NCI-H1417 treated with DMSO at 0.1 percent for 48 hours (cell line): ENCODE measurements around the gene PNPLA7.
"Not testable (repeated sequence)": the region's sequence is repeated elsewhere in the genome, so short reads cannot be mapped to it uniquely, and the experiment has no call there.

Source experiments
- DNase-seq: peaks from one replicate; lab custom pipeline; 2025; lab: John Stamatoyannopoulos, UW

PNPLA7 gene

DNA sequence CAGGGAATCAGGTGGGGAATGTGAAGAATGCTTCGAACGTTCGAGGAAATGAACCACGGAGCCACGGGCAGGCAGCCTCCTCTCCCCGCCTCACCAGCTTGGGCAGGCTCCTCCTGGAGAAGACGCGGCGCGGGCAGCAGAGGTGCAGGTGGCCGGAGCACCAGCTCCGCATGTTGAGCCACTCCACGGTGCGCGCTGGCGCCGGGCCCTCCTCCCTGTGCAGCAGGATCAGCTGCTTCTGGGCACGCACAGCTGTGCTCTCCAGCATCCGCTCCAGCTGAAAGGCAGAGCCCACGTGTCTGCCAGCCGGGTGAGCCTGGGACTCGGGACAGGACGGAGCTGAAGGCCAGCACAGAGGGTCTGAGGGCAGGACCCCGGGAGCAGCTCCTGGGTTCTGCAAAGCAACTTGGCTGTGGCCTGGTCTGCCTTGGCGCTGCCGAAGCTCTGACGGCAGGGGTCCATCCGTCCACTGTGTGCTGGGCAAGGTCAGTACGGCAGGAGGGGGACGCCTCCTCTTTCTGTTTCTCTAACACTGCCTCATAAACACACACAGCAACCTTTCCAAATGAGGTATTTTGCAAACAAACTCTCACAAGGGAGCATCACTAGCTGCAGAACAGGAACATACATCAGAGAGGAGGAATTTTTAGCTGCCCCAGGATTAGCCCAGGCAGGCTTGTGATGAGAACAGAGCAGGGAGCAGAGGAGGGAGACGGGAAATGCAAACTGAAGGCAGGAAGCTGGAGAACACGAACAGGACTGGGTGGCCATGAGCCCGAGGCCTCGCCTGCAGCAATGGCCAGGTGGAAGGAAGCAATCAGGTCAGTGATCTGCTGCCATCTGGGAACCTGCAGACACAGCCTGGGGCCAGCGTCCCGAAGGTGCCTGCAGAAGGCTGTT, 71.0 kb downstream of the PNPLA7 start:
- no peak for DNase-seq

DNA sequence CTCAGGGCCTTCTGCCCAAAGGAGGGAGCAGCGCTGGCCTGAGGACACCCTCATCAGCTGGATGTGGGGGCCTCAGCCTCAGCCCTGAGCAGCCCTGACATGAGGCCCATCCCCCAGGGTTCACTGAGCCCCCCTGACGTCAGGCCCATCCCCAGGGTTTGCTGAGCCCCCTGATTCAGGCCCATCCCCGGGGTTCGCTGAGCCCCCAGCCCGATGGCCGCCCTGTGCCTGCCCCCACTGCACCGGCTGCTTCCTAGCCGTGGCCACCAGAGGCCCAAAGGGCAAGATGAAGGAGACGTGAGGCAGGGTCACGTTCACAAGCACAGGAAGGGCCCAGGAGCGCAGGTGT, 71.6 kb downstream of the PNPLA7 start:
- DNase-seq = no peak

DNA sequence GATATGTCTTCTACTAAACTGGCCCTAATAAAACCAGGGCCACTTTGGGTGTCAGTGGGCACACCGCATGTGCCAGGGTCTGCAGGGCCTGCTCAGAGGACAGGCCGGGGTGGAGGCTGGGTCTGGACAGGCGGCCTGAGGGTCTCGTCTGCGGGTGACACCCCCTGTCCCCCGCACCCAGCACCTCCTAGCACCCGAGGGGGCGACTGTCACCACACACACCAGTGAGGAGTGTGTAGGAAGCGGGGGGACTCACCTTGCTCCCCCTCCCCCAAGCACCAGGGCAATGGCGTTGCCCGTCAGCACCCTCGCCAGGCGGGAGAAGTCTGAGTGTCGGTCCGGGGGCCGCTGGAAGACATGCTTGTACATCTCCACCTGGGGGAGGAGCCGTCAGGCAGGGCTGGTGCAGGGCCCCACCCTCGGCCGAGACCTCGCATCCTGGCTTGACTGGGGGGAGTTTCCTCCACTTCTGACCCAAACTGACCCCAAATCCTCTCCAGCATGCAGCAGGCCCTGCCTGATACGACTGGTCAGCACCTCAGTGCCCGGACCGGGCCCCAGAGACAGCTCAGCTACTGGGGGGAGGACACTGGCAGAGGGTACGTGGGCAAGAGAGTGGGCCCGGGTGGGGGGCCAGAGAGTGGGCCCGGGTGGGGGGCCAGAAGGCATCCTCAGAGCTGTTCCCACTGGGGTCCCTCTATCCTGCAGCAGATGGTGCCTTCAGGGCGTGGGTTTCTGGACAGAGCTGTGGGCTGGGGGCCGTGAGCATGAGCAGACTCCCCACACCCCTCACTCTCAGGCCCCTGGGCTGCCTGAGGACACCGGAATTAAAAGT, 72.2 kb downstream of the PNPLA7 start:
- DNase-seq = no peak

DNA sequence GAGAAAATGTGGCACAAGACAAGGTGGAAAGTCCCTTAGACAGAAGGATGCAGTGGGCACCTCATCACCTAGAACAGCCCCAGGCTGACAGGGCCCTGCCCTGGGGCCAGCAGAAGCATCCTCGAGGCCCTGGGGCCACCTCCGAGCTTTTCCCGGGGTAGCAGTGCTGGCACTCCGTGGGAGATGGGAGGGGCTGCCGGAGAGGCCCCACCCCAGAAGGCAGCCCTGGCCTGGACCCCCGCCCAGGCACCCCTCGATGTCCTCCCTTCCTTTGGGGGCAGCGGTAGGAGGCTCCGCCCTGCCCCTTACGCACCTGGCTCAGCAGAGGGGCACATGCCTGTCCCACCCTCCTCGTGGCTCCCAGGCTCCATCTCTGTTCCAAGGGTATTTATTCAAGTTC, 73.3 kb downstream of the PNPLA7 start:
- no peak for DNase-seq

DNA sequence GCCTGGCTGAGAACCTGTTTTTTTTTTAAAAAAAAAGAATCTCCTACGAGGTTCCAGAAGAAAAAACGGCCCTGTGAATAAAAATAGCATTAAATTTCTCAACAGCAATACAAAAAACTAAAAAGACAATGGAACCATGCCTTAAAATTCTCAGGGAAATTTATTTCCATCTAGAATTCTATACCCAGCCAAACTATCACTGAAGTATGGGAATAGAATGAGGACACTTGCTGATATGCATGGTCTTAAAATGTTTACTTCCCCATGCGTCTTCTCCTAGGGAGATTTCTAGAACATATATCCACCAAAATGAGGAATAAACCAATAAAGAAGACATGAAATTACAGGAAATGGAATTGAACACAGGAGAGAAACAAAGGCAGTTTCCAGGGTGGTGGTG, 74.5 kb downstream of the PNPLA7 start:
- DNase-seq = no peak

DNA sequence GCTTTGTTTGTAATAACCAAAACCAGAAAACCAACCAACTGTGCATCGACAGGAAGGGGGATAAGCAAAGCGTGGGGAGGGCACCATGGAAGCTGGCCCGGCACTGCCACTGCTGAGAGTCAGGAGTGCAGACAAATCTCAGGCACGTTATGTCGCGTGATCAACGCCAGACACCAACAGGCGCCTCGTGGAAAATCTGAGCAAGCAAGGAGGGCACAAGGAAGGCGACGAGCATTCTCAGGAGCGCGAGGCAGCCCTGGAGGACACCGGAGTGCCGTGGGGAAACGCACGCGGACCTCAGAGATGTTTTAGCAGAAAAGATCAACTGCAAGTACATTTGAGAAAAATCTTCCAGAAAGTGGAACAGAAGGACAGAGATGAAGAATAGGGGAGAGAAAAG, 75.9 kb downstream of the PNPLA7 start:
- no peak for DNase-seq

DNA sequence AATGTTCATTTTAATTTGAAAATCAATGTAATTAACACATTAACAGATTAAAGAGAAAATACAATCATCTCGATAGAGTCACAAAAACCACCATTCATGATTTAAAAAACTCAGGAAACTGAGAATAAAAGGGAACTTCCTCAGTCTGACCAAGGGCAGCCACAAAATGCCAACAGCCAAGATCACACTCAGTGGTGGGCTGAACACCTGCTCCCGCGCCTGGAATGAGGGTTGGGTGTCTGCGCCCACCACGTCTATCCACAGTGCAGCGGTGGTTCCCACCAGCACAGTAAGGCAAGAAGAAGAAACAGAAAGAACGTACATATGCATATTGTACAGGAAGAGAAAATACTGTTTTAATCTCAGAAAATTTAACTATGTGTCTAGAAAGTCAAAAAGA, 79.4 kb downstream of the PNPLA7 start:
- DNase-seq = no peak

DNA sequence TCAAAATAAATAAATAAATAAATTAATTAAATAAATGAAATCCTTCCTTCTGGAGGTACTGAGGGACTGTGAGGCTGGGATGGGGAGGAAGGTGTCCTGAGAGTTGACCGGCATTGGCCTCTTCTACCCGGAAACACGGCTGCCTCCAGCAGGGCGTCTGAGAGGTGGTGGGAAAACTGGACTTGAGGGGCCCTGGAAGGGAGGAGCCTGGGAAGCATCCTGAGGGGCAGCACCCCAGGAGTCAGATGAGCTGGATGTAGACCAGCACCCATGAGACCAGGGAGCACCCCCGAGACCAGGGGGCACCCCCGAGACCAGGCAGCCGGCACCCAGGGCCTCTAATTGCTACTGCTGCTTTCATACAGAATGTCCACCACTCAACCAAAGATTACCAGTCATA, 82.3 kb downstream of the PNPLA7 start:
- no peak for DNase-seq

DNA sequence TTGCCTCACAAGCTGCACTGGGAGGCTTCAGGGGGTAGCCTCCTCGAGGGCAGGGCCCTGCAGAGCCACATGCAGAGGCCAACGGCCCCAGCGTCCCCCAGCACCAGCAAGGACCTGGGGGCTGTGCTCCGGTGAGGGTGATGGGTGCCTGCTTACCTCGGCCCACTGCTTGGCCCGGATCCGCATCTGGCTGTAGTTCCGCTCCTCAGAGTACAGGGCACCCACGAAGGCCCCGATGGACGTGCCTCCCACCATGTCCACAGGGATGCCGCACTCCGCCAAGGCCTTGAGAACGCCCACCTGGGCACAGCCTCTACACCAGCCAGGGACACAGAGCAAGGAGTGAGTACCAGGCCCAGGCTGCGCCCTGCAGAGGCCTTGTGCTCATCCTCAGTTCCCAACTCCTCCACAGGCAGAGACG, 83.0 kb downstream of the PNPLA7 start:
- no peak for DNase-seq

DNA sequence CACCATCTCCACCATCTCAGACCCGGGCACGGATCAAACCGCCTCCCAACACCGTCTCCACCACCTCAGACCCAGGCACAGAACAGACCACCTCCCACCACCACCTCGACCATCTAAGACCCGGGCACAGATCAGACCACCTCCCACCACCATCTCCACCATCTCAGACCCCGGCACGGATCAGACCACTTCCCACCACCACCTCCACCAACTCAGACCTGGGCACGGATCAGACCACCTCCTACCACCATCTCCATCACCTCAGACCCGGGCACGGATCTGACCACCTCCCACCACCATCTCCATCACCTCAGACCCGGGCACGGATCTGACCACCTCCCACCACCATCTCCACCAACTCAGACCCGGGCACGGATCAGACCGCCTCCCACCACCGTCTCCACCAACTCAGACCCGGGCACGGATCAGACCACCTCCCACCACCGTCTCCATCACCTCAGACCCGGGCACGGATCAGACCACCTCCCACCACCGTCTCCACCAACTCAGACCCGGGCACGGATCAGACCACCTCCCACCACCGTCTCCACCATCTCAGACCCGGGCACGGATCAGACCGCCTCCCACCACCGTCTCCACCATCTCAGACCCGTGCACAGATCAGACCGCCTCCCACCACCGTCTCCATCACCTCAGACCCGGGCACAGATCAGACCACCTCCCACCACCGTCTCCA, 83.7 kb downstream of the PNPLA7 start:
- not testable (repeated sequence) for DNase-seq

DNA sequence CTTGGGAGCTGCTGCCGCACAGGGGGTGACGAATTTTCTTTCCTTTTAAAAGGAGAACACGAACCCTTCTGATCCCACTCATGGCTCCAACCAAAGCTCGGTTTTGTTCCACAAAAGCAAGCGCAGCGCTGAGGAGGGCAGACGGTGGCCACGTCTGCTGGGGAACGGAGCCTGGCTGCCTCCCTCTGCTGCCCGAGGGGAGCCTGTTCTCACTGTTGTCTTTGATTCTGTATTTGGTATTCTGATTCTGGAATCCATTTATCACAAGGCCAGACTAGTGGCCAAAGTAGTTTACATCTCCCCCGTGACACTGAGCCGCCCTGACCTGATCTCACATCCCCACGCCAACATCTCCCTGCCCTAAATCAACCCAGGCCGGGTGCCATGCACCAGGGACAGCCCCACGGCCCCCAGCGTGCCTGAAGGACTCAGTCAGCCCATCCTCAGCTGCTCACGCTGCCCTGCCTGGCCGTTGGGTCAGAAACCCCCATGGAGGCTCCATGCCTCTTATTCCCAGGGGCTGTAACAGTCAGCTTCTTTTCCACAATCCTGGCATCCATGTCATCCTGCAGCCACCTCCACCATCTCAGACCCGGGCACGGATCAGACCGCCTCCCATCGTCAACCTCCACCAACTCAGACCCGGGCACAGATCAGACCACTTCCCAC, 84.3 kb downstream of the PNPLA7 start:
- DNase-seq = no peak

DNA sequence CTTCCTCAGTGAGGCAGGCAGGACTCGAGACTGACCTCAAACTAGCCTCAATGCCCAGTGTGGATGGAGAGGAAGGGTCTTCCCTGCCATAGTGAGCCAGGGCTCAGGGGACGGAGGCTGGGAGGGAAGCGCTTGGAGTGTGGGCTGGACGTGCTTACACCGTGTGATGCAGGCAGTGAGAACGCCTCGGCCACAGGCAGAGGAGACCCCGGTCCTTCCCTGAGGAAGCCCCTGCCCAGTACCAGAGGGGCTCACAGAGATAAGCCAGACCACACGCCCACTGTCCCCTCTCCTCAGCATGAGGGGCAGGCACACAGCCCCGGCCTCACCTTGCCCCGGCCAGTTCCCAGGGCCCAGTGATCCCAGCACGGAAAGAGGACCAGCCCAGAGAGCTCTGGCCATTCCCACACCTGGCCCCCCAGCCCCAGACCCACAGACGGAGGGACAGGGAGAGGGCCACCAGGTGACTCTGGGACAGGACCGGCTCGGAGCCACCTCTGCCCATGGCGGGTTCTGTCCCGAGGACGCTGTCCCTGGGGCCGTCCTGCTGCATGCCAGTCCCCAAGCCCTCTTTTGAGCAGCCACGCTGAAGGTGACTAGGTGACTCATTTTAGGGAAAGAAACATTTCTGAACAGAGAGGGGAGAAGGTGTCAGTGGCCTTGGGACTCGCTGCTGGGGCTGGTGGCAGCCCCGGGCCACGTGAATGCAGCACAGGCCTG, 85.0 kb downstream of the PNPLA7 start:
- DNase-seq = no peak

DNA sequence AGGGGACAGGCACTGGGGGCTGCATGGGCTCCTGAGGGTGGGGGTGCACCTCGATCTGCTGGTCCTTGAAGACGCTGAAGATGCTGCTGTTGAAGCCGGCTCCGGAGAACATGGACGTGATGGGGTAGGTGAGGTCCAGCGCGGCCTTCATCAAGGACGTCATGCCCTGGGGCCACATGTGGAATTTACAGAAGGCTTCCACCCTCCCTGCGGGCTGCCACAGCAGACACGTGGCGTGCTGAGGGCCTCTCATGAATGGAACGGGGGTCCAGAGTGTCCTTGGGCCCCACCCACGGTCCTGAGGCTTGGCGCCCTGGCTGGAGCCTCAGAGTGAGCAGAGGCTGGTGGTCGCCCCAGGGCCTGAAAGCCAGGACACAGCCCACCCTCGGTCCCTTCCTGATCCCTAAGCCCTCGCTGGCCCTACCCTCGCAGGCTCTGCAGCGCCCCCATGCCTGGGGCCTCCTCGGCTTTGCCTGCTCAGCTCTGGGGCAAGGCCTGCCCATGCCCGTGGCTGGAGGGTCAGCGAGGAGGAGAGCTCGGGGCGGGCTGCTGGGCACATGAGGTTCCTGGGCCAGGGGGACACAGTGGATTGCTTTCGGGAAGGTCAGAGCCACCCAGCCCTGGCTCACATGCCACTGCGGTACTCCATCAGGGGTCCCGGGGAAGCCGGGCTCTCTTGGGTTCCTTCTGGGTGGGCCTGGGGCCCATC, 85.8 kb downstream of the PNPLA7 start:
- DNase-seq = no peak

DNA sequence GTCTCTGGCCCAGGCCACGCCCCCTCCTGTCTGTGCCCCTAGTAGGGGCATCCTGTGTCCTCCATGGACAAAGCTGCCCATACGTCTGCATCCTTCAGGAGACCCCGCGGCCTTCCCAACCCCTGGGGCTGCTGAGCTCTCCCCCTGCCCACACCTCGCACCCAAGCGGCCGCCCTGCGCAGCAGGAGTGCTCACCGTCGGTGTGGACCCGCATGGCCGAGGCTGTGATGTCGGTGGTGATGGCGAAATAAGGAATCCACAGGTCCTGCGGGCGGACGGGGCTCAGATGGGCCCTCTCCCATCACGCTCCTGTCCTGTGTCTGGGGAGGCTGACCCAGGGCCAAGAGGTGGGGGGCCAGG, 86.3 kb downstream of the PNPLA7 start:
- DNase-seq = no peak

DNA sequence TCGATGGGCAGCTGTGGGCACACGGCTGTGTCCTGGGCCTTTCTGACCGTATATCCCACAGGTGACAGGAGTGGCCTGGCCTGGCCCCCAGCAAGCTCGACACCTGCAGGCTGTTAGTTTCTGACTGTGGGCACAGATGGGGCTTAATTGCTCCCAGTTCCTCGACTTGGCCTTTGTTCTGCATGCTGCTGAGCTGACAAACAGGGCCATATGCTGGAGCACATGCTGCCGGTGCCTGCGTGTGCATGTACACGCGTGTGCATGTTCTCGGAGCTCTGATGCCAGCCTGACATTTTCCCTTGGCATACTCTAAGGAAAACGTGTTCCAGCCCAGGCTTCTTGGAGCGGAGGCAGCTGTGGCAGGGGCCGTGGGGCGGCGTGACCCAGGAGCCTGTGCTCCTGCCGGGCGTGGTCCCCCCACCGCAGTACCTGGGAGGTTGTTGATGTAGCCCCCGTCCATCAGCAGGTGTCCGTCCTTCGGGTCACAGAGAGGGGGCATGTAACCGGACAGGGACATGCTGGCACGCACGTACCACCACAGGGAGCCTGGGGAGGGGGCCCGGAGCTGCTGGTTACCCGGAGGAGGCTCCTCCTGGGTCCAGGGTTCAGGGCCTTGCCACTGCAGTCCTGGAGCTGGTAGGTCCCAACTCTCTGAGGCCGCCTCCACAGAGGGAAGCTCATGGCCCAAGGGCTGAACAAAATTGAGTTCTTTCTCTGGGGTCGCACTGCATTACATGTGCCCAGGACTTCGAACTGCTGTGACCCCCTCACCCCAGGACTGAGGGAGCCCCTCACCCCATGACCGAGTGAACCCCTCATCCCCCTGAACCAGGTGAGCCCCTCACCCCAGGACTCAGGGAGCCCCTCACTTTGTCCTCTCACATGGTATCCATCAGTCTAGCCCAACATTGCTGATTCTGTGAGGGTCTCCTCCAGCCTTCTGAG, 86.9 kb downstream of the PNPLA7 start:
- no peak for DNase-seq

DNA sequence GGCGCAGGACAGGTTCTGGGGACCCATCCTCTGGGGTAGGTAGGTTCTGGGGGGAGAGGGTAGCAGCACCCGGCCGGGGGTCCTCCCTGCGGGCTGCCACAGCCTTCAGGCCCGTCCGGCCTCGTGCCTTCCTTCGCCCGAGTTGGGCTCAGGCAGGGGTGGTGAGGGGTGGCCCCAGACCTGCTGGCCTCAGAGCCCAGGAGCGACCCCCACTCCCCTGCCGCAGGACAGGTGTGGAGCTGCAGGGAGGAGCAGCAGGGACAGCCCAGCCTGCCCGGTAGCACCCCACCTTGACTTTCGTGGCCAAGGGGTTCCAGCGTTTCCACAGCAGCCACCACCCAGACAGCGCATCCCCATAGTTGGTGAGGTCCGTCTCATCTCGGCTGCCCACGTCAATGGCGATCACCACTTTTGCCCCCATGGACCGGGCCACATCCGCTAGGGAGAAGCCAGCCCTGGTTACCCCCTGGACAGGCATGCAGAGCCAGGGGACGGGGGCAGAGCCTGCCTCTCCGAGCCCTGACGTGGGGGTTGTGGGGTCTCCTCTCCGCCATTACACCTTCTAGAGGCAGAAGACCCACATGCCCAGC, 87.7 kb downstream of the PNPLA7 start:
- DNase-seq = no peak

DNA sequence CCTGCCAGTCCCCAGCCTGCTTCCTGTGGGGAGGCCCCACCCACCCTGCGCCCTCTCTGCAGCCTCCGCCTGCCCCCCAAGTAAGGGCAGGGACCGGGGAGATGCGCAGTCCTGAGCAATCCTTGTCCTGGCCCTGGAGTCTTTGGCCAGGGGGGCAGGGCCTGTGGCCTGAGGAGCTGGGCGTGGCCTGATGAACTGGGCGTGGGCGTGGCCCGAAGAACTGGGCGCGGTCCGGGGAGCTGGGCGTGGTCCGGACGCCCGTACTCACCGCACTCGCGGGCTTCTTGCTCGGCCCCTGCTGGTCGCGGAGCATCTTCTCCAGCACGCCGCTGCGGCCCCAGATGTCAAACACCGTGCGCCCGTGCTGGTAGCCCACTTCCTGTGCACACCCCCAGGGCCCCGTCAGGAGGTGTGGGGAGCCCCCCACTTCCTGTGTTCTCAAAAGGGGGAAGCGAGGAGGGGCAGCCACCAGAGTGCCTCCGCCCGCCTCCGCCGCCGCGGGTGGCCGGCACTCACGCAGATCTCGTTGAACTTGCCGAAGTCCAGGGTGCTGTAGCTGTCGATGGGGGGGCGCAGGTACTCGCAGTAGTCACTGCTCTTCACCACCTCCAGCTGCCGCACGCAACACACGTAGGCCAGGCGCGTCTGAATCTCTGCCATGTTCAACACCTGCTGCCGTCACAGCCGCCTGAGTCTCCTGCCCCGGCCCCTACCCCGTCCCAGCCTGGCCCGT, 88.4 kb downstream of the PNPLA7 start:
- no peak for DNase-seq

DNA sequence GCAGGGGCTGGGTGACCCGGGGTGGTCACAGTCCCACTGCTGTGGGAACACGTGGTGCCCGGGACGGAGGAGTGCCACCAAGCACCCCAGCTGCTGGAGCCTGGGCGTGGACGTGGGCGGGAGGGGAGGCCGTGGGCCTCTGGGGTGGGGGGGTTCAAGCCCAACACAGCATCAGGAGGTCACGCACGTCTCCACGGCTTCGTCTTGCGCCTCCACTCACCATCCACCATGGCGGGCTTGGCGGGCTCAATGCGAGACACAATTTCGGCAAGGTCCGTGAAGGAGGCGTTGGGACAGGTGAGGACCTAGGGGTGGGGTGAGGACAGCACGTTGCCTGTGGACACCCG, 88.9 kb downstream of the PNPLA7 start:
- DNase-seq = no peak
